GM06990 (cell line): Measurements from ENCODE around the gene AMHR2.
"Not testable (repeated sequence)": the region's sequence is repeated elsewhere in the genome, so short reads cannot be mapped to it uniquely, and the experiment has no call there.

ENCODE experiments used
- DNase-seq: peaks from one replicate; pipeline ENCODE4 v3.0.0-alpha.2; 2011; ENCODE audit not compliant: insufficient read length; ENCODE audit errors: extremely low read depth
- H3K27me3 ChIP-seq: replicated peaks from 2 replicates; pipeline ENCODE4 v1.6.0; 2011; ENCODE audit warnings: low read length; ENCODE audit not compliant: control insufficient read depth, insufficient read depth
- H3K36me3 ChIP-seq: 2 replicates; pipeline ENCODE4 v1.5.1; 2011; ENCODE audit warnings: low read length; ENCODE audit not compliant: control insufficient read depth, insufficient read depth
- H3K4me3 ChIP-seq: replicated peaks from 2 replicates; pipeline ENCODE4 v1.5.1; 2011; ENCODE audit warnings: low read depth, mild to moderate bottlenecking, control low read depth, low read length
- CTCF ChIP-seq: IDR thresholded peaks from 2 replicates; pipeline ENCODE4 v1.5.1; 2011; ENCODE audit warnings: low read length, control low read depth, mild to moderate bottlenecking, inconsistent platforms; ENCODE audit not compliant: insufficient read depth, poor library complexity, severe bottlenecking

Gene AMHR2

DNA sequence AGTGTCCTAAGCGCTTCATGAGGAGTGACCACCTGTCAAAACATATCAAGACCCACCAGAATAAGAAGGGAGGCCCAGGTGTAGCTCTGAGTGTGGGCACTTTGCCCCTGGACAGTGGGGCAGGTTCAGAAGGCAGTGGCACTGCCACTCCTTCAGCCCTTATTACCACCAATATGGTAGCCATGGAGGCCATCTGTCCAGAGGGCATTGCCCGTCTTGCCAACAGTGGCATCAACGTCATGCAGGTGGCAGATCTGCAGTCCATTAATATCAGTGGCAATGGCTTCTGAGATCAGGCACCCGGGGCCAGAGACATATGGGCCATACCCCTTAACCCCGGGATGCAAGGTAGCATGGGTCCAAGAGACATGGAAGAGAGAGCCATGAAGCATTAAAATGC, 12.7 kb upstream of the AMHR2 start:
- Histone ChIP-seq H3K4me3 (no peak overlapping the region), H3K36me3 (peaks cover 8% of the 10 kb centered on the region), H3K27me3 (no peaks in the 10 kb centered on the region)
- no peak for DNase-seq
- TF ChIP-seq CTCF = no peak

- no peak for DNase-seq
These were observed 10.0 kb upstream of the AMHR2 start for GRCh38 chr12:53413485-53414204.

DNA sequence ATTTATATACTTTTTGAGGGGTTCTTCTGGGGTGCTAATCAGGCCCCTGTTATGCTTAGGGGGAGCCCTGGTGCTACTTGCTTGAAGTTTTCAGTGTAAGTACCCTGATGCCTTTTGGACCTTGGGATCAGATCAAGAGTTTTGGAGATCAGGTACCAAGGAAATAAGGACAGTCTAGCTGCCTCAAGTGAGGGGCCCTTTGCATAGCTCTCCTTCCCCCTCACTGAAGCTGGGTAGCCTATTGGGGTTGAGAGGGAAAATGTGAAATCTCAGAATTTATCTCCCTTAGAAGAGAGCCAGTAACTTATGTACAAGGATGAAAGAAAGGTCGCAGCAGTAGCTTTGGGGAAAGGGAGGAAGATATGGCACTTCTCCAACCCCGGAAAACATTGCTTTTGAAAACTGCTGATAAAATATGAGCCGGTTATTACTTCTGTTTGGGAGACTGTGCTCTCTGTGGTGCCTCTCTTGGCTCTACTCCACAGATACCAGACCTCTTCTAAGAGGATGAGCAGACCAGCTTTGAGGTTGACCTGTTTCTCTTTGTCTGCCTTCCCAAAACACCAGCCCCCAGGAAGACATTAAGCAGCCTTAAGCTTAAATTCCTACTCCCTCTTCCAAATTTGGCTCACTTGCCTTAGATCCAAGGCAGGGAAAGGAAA, 8.8 kb upstream of the AMHR2 start:
- no peak for DNase-seq
- no peak for TF ChIP-seq CTCF
- Histone ChIP-seq H3K36me3 (peaks cover 4% of the 10 kb centered on the region), H3K4me3 (no peak overlapping the region), H3K27me3 (no peaks in the 10 kb centered on the region)

More at GRCh38 chr12:53413485-53414204, 10.0 kb upstream of the AMHR2 start:
- Histone ChIP-seq H3K36me3 (peaks cover 5% of the 10 kb centered on the region), H3K27me3 (no peaks in the 10 kb centered on the region), H3K4me3 (no peak overlapping the region)
- TF ChIP-seq CTCF = no peak

DNA sequence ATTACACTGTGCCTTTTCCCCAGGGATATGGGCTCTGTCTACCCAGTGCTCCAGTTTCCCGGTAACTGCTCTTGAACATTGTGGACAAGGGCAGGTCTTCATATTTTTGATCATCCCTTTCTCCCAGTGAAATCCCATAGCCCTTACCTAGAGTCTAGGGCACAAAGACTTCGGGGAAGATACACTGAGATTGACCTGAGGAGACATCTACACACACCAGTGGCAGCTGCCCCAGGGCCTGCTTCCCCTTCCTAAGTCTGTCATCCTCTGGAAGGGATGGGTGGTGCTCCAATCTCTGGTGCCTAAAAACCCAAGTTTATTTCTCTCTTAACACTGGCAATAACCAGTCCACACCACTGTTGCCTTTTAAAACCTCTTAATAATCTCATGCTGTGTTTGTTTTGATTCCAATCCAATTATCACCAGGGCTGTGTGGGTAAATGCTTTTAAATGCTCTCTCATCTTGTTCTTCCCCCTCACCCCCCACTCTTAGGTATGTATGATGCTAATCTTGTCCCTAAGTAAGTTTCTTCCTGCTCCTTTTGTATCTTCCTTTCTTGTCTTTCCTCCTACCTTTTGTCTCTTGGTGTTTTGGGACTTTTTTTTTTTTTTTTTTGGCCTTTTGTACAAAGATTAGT, 7.8 kb upstream of the AMHR2 start:
- H3K27me3 ChIP-seq, DNase-seq, H3K36me3 ChIP-seq, H3K4me3 ChIP-seq: not testable (repeated sequence)

GRCh38 chr12:53417291-53417816, 6.3 kb upstream of the AMHR2 start:
- DNase-seq = peak; percentile 59
- H3K4me3 ChIP-seq, H3K36me3 ChIP-seq, H3K27me3 ChIP-seq: not testable (repeated sequence)

- no peak for DNase-seq
- TF ChIP-seq CTCF = no peak
- Histone ChIP-seq H3K36me3 (no peaks in the 10 kb centered on the region), H3K4me3 (no peak overlapping the region), H3K27me3 (no peaks in the 10 kb centered on the region)
These were observed 5.4 kb upstream of the AMHR2 start for GRCh38 chr12:53418221-53418620.
